ENCODE data around the gene SRM.

DNA sequence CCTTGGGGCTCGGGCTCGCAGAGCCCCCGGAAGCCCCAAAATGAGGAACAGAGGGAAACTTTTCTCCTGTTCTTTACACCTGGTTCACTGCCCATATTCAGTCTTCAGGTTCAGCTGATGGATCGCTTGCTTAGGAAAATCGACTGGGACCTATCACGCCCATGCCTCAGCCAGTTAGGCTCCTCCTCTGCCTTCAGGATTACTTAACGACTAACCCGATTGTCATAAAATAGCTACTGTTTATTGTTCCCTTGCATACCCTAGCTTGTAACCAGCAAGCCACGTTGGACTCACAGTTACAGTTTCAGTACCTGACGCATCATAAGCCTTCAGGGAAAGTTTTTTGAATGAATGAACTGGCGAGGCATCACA is 46.7 kb downstream of the SRM start:
- TF ChIP-seq, protein P1, sequence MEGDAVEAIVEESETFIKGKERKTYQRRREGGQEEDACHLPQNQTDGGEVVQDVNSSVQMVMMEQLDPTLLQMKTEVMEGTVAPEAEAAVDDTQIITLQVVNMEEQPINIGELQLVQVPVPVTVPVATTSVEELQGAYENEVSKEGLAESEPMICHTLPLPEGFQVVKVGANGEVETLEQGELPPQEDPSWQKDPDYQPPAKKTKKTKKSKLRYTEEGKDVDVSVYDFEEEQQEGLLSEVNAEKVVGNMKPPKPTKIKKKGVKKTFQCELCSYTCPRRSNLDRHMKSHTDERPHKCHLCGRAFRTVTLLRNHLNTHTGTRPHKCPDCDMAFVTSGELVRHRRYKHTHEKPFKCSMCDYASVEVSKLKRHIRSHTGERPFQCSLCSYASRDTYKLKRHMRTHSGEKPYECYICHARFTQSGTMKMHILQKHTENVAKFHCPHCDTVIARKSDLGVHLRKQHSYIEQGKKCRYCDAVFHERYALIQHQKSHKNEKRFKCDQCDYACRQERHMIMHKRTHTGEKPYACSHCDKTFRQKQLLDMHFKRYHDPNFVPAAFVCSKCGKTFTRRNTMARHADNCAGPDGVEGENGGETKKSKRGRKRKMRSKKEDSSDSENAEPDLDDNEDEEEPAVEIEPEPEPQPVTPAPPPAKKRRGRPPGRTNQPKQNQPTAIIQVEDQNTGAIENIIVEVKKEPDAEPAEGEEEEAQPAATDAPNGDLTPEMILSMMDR (IDR thresholded peaks at IDR 0.05; ENCODE audit: insufficient read depth, low read length, poor library complexity, severe bottlenecking) = no peak
- TF ChIP-seq EZH2phosphoT487 (conservative IDR thresholded peaks at IDR 0.05; ENCODE audit: low read length) = no peak
